A375 (cell line): ENCODE data around the gene MND1. TPM values are rescaled to one million over a fixed set of nuclear protein-coding genes. Genes with fewer than 3 reads are reported as not detected.

Experiments
- small RNA-seq: library from RNA; depleted of rRNA; stranded (forward); fragments of <200 nt; gene quantifications from one replicate; pipeline ENCODE3, GENCODE V24; 2014
- total RNA-seq: library from RNA; depleted of rRNA; stranded (reverse); fragments of >200 nt; shearing (Covaris generic); gene quantifications from 2 replicates; pipeline ENCODE4 v1.2.3, GENCODE V29; 2014; rRNA removed

MND1 gene
- 22.7 and 33.2 TPM in 2 replicates for total RNA-seq

GRCh38 chr4:153344131-153345011 lies at the start of gene MND1:
Gene MND1, plus strand, starts transcription at chr4:153344688. Its CDS starts 50 bp downstream, at chr4:153344738.

Small RNA genes within 50 kb of the gene (small RNA-seq; reads per million reads assigned to genes)
- gene RN7SL419P: not detected

Other genes with a start within 250 kb of the MND1 start
- 60.8 and 70.5 TPM in 2 replicates for gene TRIM2, start 140.2 kb upstream of the MND1 start, total RNA-seq
- 4.1 and 5.7 TPM in 2 replicates for gene TMEM131L, start 121.7 kb downstream of the MND1 start, total RNA-seq